GM12878 (cell line): ENCODE data around the gene RER1.

Source experiments
- FOXK2 ChIP-seq: fragments of 450-650 bp; IDR thresholded peaks from 2 replicates; pipeline ENCODE4 v1.6.1; 2017; ENCODE audit warnings: mild to moderate bottlenecking, moderate library complexity
- MXI1 ChIP-seq: fragments of 150-350 bp; IDR thresholded peaks from 2 replicates; pipeline ENCODE4 v1.6.1; 2011; ENCODE audit warnings: low read depth, mild to moderate bottlenecking, inconsistent platforms, low read length, improper control_type of control experiment
- NR2C2 ChIP-seq: IDR thresholded peaks from 2 replicates; pipeline ENCODE4 v1.6.1; 2011; ENCODE audit warnings: borderline replicate concordance, low read depth; ENCODE audit not compliant: control insufficient read depth, insufficient read length
- PML ChIP-seq: IDR thresholded peaks from 2 replicates; pipeline ENCODE4 v1.6.1; 2012; ENCODE audit warnings: low read length, inconsistent platforms
- POLR2AphosphoS5 ChIP-seq: IDR thresholded peaks from 2 replicates; pipeline ENCODE4 v1.6.1; 2011; ENCODE audit warnings: mild to moderate bottlenecking, low read length, inconsistent platforms
- SIN3A ChIP-seq: IDR thresholded peaks from 2 replicates; pipeline ENCODE4 v1.6.1; 2012; ENCODE audit warnings: low read depth, low read length, improper control_type of control experiment
- SMARCA5 ChIP-seq: fragments of 450-650 bp; IDR thresholded peaks from 2 replicates; pipeline ENCODE4 v1.6.1; 2017; ENCODE audit warnings: mild to moderate bottlenecking
- SMC3 ChIP-seq: IDR thresholded peaks from 2 replicates; pipeline ENCODE4 v1.6.1; 2011; ENCODE audit warnings: low read length, improper control_type of control experiment, borderline replicate concordance
- SREBF2 ChIP-seq: IDR thresholded peaks from 2 replicates; pipeline ENCODE4 v1.6.1; 2012; ENCODE audit warnings: mild to moderate bottlenecking, low read length
- ZNF274 ChIP-seq: IDR thresholded peaks from one replicate; pipeline ENCODE4 v1.8.0; 2011; ENCODE audit not compliant: insufficient read length, insufficient read depth
- TF ChIP-seq, protein P1 (sequence below): IDR thresholded peaks from 2 replicates; pipeline ENCODE4 v1.6.1; 2011; ENCODE audit warnings: low read depth, mild to moderate bottlenecking, low read length, moderate library complexity, borderline replicate concordance; ENCODE audit errors: extremely low read depth
- TF ChIP-seq, protein P2 (sequence below), 3 experiments: IDR thresholded peaks in 2 of 3; conservative IDR thresholded peaks in 1 of 3; 2 replicates each; pipeline ENCODE4 v1.5.1; 2011; ENCODE audit warnings: low read depth in 3 of 3, low read length in 3 of 3, mild to moderate bottlenecking in 3 of 3, control low read depth in 2 of 3, moderate library complexity in 2 of 3, inconsistent platforms in 1 of 3, mixed read lengths in 1 of 3; ENCODE audit not compliant: control insufficient read depth in 2 of 3, insufficient read depth in 1 of 3; ENCODE audit errors: extremely low read depth in 1 of 3
- TF ChIP-seq, protein P3 (sequence below): fragments of 450-650 bp; IDR thresholded peaks from 2 replicates; pipeline ENCODE4 v1.6.1; 2017; ENCODE audit warnings: antibody characterized with exemption, mild to moderate bottlenecking, moderate library complexity
- TF ChIP-seq, protein P4 (sequence below): IDR thresholded peaks from 2 replicates; pipeline ENCODE4 v1.6.1; 2011; ENCODE audit warnings: mild to moderate bottlenecking, low read depth, low read length, moderate library complexity; ENCODE audit not compliant: insufficient replicate concordance

DNA sequence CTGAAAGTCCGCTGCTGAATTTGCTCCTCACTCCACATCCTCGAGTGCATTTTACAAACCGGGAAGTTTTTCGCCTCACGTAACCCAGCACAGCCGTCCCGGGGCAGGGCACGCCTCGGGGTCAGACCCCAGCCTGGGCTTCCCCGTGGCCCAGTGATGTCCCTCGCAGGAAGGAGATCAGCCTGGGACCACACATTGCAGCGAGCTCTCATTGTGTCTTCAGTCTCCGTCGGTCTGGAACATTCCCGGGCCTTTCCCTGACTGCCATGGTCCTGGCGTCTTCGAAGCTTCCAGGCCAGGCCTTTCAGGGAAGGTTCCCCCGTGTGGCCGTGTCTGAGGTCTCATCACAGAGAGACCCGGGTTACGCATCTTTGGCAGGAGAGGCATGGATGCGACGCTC, 43.7 kb upstream of the RER1 start:
- TF ChIP-seq, protein P1, sequence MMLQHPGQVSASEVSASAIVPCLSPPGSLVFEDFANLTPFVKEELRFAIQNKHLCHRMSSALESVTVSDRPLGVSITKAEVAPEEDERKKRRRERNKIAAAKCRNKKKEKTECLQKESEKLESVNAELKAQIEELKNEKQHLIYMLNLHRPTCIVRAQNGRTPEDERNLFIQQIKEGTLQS, result no peak
- TF ChIP-seq SMC3 (no peak), NR2C2 (no peak), PML (no peak), MXI1 (no peak), SREBF2 (no peak), SMARCA5 (no peak), ZNF274 (no peak), SIN3A (no peak), POLR2AphosphoS5 (no peak), FOXK2 (no peak)
- TF ChIP-seq, protein P2, sequence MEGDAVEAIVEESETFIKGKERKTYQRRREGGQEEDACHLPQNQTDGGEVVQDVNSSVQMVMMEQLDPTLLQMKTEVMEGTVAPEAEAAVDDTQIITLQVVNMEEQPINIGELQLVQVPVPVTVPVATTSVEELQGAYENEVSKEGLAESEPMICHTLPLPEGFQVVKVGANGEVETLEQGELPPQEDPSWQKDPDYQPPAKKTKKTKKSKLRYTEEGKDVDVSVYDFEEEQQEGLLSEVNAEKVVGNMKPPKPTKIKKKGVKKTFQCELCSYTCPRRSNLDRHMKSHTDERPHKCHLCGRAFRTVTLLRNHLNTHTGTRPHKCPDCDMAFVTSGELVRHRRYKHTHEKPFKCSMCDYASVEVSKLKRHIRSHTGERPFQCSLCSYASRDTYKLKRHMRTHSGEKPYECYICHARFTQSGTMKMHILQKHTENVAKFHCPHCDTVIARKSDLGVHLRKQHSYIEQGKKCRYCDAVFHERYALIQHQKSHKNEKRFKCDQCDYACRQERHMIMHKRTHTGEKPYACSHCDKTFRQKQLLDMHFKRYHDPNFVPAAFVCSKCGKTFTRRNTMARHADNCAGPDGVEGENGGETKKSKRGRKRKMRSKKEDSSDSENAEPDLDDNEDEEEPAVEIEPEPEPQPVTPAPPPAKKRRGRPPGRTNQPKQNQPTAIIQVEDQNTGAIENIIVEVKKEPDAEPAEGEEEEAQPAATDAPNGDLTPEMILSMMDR (IDR thresholded peaks at IDR 0.05 in 2 of 3, conservative IDR thresholded peaks at IDR 0.05 in 1 of 3; ENCODE audit: control insufficient read depth in 2 of 3, extremely low read depth in 1 of 3, insufficient read depth in 1 of 3, low read depth in 3 of 3, low read length in 3 of 3), result no peak
- TF ChIP-seq, protein P3, sequence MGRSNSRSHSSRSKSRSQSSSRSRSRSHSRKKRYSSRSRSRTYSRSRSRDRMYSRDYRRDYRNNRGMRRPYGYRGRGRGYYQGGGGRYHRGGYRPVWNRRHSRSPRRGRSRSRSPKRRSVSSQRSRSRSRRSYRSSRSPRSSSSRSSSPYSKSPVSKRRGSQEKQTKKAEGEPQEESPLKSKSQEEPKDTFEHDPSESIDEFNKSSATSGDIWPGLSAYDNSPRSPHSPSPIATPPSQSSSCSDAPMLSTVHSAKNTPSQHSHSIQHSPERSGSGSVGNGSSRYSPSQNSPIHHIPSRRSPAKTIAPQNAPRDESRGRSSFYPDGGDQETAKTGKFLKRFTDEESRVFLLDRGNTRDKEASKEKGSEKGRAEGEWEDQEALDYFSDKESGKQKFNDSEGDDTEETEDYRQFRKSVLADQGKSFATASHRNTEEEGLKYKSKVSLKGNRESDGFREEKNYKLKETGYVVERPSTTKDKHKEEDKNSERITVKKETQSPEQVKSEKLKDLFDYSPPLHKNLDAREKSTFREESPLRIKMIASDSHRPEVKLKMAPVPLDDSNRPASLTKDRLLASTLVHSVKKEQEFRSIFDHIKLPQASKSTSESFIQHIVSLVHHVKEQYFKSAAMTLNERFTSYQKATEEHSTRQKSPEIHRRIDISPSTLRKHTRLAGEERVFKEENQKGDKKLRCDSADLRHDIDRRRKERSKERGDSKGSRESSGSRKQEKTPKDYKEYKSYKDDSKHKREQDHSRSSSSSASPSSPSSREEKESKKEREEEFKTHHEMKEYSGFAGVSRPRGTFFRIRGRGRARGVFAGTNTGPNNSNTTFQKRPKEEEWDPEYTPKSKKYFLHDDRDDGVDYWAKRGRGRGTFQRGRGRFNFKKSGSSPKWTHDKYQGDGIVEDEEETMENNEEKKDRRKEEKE, result no peak
- TF ChIP-seq, protein P4, sequence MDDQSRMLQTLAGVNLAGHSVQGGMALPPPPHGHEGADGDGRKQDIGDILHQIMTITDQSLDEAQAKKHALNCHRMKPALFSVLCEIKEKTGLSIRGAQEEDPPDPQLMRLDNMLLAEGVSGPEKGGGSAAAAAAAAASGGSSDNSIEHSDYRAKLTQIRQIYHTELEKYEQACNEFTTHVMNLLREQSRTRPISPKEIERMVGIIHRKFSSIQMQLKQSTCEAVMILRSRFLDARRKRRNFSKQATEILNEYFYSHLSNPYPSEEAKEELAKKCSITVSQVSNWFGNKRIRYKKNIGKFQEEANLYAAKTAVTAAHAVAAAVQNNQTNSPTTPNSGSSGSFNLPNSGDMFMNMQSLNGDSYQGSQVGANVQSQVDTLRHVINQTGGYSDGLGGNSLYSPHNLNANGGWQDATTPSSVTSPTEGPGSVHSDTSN, result no peak
